ENCODE data around the gene OTOP2.

The OTOP2 gene

DNA sequence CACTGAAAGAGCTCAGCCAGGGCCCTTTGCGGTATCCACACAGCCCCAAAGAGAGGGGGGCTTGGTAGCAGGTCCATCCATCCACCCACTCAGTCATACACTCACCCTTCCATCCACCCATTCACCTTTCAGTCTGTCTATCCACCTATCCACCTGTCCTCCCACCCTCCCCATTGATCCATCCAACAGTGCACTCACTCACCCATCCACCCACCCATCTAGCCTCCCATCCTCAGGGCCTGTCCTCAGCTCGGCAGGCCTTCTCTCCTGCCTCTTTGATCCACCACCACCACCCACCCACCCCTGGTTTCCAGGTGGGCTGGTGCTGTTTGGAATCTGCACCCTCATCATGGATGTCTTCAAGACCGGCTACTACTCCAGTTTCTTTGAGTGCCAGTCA lies 1.2 kb downstream of the OTOP2 start:
- DNase-seq (ENCODE audit: low spot score) = no peak

DNA sequence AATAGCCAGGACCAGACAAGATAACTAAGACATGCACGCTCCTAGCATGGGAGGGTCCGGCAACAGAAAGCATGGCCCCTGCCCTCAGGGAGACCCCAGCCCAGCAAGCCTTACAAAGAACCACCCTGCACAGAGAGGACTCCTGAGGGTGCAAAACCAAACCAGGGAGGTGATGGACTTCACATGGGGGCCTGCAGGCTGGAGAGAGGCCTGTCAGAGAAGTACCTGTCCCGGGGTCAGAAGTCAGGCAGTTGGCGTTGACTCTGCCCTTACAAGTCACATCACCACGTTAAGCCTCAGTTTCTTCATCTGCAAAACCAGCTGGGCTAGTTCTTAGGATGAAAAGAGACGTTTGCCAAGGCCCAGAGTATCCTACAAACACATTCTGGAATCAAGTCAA lies 4.7 kb downstream of the OTOP2 start:
- no peak for DNase-seq (ENCODE audit: low spot score)

DNA sequence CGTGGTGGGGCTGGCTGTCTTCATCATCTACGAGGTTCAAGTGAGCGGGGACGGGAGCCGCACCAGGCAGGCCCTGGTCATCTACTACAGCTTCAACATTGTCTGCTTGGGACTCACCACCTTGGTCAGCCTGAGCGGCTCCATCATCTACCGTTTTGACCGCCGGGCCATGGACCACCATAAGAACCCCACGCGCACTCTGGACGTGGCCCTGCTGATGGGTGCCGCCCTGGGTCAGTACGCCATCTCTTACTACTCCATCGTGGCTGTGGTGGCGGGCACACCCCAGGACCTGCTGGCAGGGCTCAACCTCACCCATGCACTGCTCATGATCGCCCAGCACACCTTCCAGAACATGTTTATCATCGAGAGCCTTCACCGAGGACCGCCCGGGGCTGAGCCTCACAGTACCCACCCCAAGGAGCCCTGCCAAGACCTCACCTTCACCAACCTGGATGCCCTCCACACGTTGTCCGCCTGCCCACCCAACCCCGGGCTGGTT lies 6.5 kb downstream of the OTOP2 start:
- DNase-seq (ENCODE audit: low spot score) = no peak

DNA sequence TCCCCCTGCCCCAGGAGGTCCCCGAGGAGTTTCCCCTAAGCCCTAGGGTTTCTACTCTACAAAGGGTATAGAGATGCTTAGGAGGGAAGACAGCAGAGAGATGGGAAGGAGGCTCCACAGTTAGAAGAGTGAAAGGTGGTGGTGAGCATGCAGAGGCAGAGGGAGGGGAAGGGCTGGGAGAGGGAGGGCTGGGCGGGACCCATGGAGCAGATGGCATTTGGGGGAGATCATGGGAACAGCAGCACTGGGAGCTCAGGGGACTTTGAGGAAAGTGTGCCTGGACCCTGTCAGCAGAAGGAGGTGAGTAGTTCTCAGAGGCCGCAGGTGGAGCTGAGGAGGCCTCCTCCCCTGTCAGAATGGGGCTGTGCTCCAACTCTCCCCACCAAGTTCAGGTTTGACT lies 11.0 kb downstream of the OTOP2 start:
- DNase-seq (ENCODE audit: low spot score) = no peak

DNA sequence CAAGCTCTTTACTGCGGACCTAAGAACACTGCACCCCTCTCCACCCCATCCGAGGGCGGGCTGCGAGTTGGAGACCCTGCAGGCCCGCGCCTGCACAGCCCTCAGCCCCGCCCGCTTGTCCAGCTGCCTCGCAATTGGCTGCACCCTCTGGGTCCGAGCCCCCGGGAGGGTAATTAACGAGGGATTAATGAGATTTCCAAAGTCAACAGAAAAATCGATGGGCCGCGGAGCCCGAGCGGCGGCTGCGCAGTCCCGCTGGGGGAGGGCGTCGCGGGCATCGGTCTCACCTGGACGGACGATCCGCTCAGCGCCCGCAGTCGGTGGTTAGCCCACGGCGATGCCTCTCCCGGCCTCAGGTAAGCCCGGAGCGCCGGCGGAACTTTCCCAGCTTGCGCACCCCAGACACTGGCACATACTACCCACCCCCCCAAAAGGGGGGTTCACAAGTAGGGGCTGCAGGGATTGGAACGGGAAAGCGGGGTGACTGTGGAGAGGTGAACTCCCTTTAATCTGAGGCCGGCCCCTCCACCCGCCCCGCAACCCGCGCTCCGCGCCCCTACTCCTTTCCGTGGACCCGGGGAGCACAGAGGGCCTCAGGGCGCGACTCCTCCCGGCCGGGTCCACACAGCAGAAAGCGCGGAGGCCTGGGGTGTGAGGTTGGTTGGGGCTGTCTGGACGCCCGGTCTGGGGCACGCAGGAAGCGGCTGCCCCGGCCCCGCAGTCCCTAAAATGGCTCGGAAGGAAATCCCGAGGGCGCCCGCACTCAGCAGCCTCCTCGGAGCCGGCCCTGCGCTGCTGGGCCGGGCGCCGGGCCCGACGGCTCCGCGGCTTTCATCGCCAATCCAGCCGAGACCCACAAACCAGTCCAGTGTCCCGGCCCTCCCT lies 11.8 kb downstream of the OTOP2 start, which contains the start of gene OTOP3:
Gene OTOP3, plus strand, starts transcription at position 314 of the 885 bp plus-strand sequence. Its CDS starts 24 bp downstream, at position 338.
- DNase-seq (ENCODE audit: low spot score) = no peak

DNA sequence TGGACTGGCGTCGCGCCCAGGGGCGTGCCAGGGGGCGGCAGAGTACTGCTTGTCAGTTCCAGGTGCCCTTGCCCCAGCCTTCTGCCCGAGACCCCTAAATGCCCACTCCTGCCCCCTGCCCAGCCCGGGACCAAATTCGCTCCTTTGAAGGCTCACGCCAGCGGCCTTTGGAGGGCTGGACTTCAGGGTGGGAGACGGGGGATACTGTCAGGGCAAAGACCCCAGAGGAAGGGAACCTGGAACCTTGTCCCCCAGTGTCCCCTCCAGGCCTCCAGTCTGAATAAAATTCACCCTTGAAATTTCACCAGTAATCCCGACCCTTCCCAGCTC lies 12.4 kb downstream of the OTOP2 start:
- no peak for DNase-seq (ENCODE audit: low spot score)

DNA sequence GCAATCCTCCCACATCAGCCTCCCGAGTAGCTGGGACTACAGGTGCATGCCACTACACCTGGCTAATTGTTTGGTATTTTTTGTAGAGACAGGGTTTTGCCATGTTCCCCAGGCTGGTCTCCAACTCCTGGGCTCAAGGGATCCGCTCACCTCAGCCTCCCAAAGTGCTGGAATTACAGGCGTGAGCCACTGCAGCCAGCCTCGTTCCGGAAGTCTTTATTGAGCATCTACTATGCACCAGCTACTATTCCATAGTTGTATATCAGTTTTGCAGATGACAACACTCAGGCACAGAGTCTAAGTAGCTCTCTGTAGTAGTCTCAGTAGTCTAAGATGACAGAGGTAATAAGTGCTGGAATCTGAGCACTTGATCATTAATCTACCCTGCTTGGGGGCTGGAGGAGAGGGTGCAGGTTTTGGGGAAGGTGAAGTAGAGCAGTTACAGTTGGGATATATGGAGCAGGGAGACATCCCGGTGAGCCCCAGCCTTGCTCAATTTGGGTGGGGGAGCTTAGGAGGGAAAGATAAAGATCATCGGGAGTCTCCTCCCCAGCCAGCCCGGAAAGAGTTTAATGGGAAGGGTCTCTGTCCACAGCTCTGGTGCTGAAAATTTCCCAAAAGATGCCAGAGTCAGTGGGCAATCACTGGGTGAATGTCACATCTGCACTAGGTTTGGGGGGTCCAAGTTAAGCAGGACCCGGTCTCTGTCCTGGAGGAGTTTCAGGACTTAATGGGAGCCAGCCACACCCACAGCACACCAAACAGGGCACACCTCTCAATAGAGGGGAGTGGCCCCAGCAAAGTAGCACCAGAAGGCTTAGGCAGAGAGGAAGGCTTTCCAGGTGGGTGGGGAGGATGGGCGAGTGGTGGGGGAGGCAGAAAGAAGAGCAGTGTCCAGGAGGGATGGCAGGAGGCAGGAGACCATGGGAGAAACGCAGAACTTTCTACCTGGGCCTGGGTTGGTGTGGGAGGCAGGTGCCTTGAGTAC lies 13.3 kb downstream of the OTOP2 start:
- no peak for DNase-seq (ENCODE audit: low spot score)

DNA sequence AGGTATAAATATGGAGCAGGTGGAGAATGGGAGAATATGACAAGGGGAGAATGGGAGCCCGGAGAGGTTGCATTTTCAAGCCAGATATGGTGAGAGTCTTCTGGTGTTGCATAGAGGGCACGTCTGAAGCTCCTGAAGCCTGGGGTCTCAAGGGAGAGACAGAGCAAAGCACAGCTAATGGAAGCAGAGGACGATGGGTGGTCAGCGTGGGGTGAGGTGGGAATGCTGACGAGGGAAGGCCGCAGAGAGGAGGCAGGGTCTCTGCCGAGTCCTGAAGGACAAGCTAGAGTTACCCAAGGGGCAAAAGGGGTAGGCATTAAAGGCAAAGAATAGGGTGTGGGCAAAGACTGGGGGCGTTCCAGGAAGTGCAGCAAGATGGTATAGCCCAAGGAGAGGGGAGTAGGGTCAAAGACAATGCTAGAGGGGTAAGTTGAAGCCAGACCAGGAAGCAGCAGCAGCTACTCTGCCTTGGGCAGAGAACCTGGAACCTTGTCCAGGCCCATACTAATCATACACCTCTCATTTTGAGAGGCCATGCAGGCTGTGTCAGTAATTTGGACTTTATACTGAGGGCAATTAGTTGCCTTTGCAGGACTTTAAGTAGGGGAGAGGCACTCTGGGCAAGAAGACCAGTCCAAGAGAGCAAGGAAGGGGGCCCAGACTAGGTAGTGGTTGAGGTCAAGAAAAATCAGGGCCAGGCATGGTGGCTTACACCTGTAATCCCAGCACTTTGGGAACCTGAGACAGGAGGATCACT lies 14.3 kb downstream of the OTOP2 start:
- DNase-seq (ENCODE audit: low spot score) = no peak

DNA sequence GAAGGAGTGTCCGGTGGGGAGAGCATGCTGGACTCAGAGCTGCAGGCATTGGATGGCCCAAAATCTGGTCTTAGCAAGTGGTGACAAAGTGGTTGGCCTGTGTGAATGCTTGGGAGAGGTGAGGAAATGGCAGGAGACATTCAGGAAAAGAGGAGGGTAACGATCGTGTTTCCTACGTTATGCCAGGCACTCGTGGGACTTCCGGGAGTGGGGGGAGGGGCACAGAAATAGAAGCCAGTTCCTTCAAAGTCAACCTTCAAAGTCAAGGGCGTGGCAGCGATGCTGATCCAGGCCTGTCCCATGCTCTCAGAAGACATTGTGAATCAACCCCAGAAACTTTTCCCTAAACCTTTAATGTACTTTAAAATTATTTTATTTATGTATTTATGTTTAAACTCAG lies 15.5 kb downstream of the OTOP2 start:
- no peak for DNase-seq (ENCODE audit: low spot score)

DNA sequence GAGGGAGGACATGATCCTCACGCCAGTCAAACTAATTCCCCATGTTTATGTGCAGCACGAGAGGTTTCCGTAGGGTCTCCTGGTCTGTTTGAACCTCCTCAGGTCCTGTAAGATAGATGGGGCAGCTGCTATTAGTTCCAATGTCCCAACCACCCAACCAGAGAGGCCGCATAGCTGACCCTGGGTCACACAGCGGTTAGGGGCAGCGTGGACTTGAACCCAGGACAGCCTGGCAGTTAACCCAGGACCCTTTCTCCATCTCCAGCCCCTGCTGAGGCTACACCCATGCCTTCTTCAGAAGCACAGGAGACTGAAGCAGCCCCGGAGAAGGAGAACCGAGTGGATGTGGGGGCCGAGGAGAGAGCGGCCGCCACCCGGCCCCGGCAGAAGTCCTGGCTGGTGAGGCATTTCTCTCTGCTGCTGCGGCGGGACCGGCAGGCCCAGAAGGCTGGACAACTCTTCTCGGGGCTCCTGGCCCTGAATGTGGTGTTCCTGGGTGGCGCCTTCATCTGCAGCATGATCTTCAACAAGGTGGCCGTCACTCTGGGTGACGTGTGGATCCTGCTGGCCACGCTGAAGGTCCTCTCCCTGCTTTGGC lies 17.2 kb downstream of the OTOP2 start:
- DNase-seq (ENCODE audit: low spot score) = no peak

DNA sequence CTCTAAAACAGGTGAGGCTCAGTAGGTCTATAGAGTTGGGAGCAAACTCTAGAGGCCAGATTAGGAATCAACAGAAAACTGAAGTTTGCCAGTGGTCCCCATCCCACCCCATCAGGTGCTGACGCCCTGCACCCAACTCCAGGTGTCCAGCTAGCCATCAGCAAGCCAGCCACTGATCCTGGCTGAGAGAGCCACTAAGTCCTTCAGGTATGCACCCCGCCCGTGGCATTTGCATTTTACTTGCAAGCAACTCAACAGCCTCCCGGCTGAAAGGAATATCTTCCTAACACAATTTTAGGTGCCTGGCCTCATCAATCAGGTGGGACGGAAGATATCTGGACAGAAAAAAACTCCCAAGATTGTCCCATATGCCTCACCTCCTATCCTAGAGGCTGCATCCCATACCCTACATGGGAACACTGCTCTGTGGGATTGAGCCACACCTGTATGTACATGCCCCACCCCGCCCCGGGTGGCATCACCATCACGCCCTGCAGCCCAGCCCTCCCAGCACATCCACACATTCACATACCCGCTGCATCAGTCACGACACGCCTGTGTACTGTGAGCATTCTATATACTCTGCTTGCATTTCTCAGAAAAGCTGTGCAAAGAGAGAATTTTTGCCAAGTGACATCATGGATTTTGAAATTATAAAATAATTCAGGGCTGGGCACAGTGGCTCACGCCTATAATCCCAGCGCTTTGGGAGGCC lies 19.9 kb downstream of the OTOP2 start:
- DNase-seq (ENCODE audit: low spot score) = no peak

DNA sequence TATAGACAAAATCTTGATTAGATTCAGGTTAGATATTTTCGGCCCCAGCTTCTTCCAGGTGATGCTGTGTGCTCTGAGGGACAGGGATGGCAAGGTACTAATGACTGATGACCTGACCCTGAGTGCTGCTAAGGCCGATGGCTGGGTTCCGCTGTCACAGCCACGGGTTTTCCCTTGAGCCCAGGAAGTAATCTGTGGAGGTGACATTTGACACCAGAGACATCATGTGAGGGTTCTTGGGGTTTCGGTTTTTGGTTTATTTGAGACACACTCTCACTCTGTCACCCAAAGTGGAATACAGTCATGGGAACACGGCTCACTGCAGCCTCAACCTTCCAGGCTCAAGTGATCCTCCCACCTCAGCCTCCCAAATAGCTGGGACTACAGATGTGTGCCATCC lies 21.5 kb downstream of the OTOP2 start:
- DNase-seq (ENCODE audit: low spot score) = no peak

DNA sequence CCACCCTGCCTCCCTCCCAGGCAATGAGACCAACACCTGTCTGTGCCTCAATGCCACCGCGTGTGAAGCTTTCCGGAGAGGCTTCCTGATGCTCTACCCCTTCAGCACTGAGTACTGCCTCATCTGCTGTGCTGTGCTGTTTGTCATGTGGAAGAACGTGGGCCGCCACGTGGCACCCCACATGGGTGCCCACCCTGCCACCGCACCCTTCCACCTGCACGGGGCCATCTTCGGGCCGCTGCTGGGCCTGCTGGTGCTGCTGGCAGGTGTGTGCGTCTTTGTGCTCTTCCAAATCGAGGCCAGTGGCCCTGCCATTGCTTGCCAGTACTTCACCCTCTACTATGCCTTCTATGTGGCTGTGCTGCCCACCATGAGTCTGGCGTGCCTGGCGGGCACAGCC lies 22.6 kb downstream of the OTOP2 start:
- no peak for DNase-seq (ENCODE audit: low spot score)

DNA sequence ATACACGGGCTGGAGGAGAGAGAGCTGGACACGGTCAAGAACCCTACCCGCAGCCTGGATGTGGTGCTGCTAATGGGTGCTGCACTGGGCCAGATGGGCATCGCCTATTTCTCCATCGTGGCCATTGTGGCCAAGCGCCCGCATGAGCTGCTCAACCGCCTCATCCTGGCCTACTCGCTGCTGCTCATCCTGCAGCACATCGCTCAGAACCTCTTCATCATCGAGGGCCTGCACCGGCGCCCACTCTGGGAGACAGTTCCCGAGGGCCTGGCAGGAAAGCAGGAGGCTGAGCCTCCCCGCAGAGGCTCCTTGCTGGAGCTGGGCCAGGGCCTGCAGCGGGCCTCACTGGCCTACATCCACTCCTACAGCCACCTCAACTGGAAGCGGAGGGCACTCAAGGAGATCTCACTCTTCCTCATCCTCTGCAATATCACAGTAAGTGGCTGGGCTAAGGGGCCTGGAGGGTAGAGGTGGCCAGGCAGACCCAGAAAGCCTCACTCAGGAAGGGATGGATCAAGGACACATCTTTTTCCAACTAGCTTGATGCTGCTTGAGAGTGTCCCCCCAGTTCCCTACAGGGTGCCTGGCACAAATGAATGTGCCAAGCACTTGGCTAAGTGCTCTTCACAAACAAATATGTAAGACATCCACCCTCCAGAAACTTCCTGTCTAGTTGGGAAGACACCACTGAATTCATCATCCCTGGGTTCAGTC lies 23.1 kb downstream of the OTOP2 start:
- no peak for DNase-seq (ENCODE audit: low spot score)

DNA sequence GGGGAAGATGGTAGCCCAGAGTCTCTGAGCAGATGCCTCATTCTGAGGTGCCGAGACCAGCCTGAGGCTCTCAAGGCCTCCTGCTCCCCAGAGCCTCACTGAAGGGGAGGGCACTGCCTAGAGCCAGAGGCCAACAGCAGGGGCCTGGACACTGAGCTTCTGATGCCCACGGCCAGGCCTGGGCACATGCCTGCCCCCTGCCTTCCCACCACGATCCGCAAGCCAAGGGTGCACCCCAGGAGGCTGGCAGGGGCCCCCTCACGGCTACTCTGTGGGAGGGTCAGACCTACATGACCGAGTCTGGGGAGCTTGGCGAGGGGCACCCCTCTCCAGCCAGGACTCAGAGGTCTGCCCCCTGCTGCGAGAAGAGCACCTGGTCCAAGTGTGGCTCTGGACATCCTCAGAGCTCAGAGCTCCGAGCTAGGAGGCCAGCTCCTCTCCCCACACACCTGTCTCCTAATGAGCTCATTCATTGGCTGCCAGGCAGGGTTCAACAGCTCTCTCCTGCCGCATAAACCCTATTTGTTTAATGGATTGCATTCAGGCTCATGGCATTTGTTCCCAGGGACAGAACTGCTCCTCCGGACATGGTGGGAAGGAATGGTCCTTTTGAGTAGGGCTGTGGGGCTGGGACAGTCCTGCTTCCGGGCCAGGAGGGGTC lies 25.5 kb downstream of the OTOP2 start:
- DNase-seq (ENCODE audit: low spot score) = no peak

DNA sequence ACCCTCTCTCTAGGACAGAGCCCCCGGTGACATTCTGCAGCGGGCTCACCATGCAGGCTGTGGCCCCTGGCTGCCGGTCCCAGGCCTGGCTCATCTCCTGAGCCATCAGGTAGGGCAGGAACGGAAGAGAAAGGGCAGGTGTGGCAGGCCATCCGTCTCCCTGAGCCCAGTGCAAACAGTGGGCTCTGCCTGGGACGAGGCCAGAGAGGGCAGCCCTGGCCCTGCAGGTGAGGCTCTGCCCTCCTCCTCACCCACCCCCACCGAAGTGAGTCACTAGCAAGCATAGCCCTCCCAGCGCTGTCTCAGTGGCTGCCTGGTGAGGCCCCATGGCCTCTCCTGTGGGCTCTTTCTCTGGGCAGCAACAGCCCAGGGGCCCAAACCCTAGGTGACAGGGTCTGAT lies 26.1 kb downstream of the OTOP2 start:
- DNase-seq (ENCODE audit: low spot score) = no peak

DNA sequence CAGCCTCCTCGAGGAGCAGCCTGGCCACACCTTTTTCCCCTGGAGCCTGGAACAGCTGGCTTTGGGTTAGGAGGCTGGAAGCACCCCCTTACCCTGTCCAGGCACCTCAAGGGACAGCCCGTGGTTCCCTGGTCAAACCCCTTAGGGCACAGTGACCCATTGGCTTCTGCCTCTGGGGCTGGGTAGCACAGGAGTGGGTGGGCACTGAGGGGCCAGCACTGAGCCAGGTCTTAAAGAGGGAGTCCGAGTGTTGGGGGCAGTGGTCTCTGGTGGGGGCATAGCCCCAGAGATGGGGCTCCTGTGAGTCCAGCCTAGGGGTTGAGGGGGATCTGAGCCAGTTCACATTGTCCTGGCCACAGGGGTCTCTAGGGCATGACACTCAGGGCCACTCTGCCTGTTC lies 27.0 kb downstream of the OTOP2 start:
- DNase-seq (ENCODE audit: low spot score) = no peak

DNA sequence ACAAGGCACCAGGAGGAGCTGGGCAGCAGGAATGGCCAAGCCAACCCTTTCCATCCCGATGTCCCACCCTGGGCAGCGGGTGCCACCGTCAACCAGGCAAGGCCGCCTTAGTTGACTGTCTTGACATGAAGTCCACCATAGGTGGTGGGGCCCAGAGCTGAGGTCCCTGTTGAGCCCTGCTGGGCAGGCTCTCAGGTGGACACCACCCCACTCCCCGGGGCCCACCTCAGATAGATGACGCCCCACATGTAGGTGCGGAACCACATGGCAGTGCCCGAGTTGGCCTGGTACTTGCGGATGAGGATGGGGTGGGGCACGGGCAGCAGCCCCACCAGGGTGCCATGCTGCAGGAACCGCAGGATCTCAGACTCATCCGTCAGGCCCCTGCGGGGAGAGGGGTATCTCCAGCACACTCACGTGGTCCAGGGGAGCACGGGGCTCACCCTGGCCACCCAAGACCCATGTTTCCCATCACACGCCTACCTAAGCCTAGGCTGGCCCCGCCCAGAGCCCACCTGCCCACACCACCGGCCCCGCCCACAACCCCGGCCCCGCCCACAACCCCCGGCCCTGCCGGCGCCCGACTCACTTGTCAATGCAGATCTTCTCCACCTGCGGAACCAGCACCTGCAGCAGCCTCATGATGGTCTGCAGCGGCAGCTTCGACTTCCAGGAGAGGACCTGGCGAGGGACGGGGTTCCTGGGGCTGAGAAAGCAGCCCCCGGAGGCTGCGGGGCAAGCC lies 27.8 kb downstream of the OTOP2 start:
- DNase-seq (ENCODE audit: low spot score) = no peak

Data from HuH-7 (cell line).